SU-DHL-6 (cell line): ENCODE results near the gene RTP1.

ENCODE experiments used
- H2AFZ ChIP-seq: fragments of 200-600 bp; sonication (generic); 2 replicates; pipeline ENCODE4 v1.6.1; 2014; ENCODE audit warnings: low read depth, mild to moderate bottlenecking, moderate library complexity, mixed read lengths, antibody characterized with exemption, low read length; ENCODE audit not compliant: severe bottlenecking
- H3F3A ChIP-seq: fragments of 200-600 bp; shearing (Covaris generic); 2 replicates; pipeline ENCODE4 v1.6.0; 2016; ENCODE audit warnings: antibody characterized with exemption, mild to moderate bottlenecking; ENCODE audit not compliant: insufficient read depth
- H3K27ac ChIP-seq: fragments of 200-600 bp; sonication (generic); 2 replicates; pipeline ENCODE4 v1.5.1; 2016; ENCODE audit warnings: low read depth, mild to moderate bottlenecking, low read length, moderate library complexity, mixed read lengths
- H3K27me3 ChIP-seq: fragments of 200-600 bp; sonication (generic), shearing (Covaris generic); 2 replicates; pipeline ENCODE4 v1.6.0; 2014; ENCODE audit warnings: mild to moderate bottlenecking, low read length
- H3K36me3 ChIP-seq: fragments of 200-600 bp; sonication (generic); 2 replicates; pipeline ENCODE4 v1.6.1; 2014; ENCODE audit warnings: mild to moderate bottlenecking, low read length, mixed read lengths
- H3K4me2 ChIP-seq: fragments of 300-600, 200-600 bp; shearing (Covaris generic), sonication (generic); 2 replicates; pipeline ENCODE4 v1.6.0; 2014; ENCODE audit warnings: low read length, low read depth, mild to moderate bottlenecking; ENCODE audit not compliant: poor library complexity, severe bottlenecking
- H3K4me3 ChIP-seq: fragments of 200-600 bp; sonication (generic); 2 replicates; pipeline ENCODE4 v1.5.1; 2014; ENCODE audit warnings: antibody characterized with exemption, low read length, mild to moderate bottlenecking, mixed read lengths; ENCODE audit not compliant: insufficient read depth, poor library complexity, severe bottlenecking
- H3K79me2 ChIP-seq: fragments of 200-600 bp; sonication (generic); 2 replicates; pipeline ENCODE4 v1.6.1; 2014; ENCODE audit warnings: mild to moderate bottlenecking, low read length, moderate library complexity; ENCODE audit not compliant: insufficient read depth
- H3K9ac ChIP-seq: fragments of 200-600 bp; sonication (generic); 2 replicates; pipeline ENCODE4 v1.7.0; 2014; ENCODE audit warnings: mild to moderate bottlenecking, low read length
- H3K9me2 ChIP-seq: fragments of 200-600 bp; sonication (generic); replicated peaks from 2 replicates; pipeline ENCODE4 v1.6.1; 2014; ENCODE audit warnings: low read length; ENCODE audit not compliant: insufficient read depth
- H3K9me3 ChIP-seq: fragments of 200-600 bp; sonication (generic); 2 replicates; pipeline ENCODE4 v1.6.1; 2014; ENCODE audit warnings: low read length, mixed read lengths; ENCODE audit not compliant: insufficient read depth
- H4K20me1 ChIP-seq: fragments of 200-600 bp; sonication (generic); 2 replicates; pipeline ENCODE4 v1.6.1; 2014; ENCODE audit warnings: low read depth, mild to moderate bottlenecking, antibody characterized with exemption, low read length, moderate library complexity, mixed read lengths
- EZH2phosphoT487 ChIP-seq: fragments of 200-600 bp; sonication (generic), shearing (Covaris generic); conservative IDR thresholded peaks from 2 replicates; pipeline ENCODE4 v1.6.1; 2018; ENCODE audit warnings: mild to moderate bottlenecking, antibody characterized with exemption, low read length, moderate library complexity, mixed read lengths
- TF ChIP-seq, protein P1 (sequence below): fragments of 200-600 bp; sonication (generic); IDR thresholded peaks from one replicate; pipeline ENCODE4 v1.5.1; 2017; ENCODE audit warnings: antibody characterized with exemption, mild to moderate bottlenecking, low read length, moderate library complexity; ENCODE audit not compliant: insufficient read depth, poor library complexity, severe bottlenecking

The RTP1 gene

DNA sequence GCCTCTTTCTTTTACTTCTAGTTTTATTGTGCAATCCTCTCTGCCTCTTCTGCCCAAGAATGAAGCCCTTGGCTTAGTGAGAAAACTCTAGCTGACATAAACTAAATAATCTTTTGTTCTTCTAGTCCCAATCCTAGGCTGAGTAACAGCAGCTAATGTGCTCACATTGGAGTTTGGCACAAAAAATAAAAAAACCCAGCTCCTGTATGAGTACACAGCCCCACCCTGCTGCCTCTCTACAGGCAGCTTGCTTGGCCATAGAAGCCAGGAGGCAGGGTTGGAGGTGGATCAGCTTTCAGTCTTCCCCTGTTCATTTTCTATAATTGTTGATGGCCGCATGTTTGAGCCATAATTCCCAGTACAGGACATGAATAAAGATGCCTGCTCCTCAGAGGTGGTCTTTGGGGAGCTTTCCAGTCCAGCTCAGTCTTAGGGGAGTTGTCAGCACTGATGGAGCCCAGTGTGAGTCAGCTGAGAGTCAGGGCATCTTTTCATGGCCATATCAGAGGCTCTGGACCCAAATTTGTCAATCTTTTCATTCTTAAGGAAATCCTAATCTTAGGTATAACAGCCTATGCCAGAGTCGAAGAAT is 46.7 kb downstream of the RTP1 start:
- Histone ChIP-seq H3K9me2 (no peaks in the 10 kb centered on the region), H3K4me2 (no peak overlapping the region), H3K79me2 (no peaks in the 10 kb centered on the region), H3K9ac (no peak overlapping the region), H3K27ac (no peak overlapping the region), H3K9me3 (no peaks in the 10 kb centered on the region), H3K36me3 (no peaks in the 10 kb centered on the region), H3K27me3 (peaks cover 3% of the 10 kb centered on the region; the same call in 1 of the 2 replicates), H3K4me3 (no peak overlapping the region), H4K20me1 (no peaks in the 10 kb centered on the region), H3F3A (no peaks in the 10 kb centered on the region), H2AFZ (no peak overlapping the region)
- TF ChIP-seq, protein P1, sequence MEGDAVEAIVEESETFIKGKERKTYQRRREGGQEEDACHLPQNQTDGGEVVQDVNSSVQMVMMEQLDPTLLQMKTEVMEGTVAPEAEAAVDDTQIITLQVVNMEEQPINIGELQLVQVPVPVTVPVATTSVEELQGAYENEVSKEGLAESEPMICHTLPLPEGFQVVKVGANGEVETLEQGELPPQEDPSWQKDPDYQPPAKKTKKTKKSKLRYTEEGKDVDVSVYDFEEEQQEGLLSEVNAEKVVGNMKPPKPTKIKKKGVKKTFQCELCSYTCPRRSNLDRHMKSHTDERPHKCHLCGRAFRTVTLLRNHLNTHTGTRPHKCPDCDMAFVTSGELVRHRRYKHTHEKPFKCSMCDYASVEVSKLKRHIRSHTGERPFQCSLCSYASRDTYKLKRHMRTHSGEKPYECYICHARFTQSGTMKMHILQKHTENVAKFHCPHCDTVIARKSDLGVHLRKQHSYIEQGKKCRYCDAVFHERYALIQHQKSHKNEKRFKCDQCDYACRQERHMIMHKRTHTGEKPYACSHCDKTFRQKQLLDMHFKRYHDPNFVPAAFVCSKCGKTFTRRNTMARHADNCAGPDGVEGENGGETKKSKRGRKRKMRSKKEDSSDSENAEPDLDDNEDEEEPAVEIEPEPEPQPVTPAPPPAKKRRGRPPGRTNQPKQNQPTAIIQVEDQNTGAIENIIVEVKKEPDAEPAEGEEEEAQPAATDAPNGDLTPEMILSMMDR, result no peak
- no peak for TF ChIP-seq EZH2phosphoT487

DNA sequence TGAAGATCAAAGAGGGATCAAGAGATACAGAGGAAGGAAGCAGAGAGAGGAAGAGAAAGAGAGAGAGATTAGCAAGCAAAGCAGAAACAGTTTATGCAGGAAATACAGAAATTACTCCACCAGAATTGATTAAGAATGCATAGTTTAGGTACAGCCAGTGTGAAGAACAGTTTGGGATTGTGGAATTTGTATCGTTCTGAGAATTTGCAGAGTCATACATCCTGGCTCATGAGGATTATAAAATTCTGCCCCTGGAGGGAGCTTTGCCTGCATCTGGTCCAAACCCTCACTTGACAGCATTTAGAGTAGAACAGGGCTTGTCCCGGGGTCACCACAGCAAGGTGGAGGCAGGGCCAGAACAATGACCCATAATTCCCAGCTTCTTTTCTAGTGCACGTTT is 50.1 kb downstream of the RTP1 start:
- Histone ChIP-seq H2AFZ (no peak overlapping the region), H3K4me3 (no peak overlapping the region), H3K27me3 (peaks cover 3% of the 10 kb centered on the region; the same call in 1 of the 2 replicates), H3K4me2 (no peak overlapping the region), H4K20me1 (no peaks in the 10 kb centered on the region), H3K9ac (no peak overlapping the region), H3K9me2 (no peaks in the 10 kb centered on the region), H3K27ac (no peak overlapping the region), H3F3A (no peaks in the 10 kb centered on the region), H3K79me2 (no peaks in the 10 kb centered on the region), H3K9me3 (no peaks in the 10 kb centered on the region), H3K36me3 (no peaks in the 10 kb centered on the region)
- TF ChIP-seq, protein P1, result no peak
- no peak for TF ChIP-seq EZH2phosphoT487
